ENCODE data around the gene FAT4.

The FAT4 gene, protein sequence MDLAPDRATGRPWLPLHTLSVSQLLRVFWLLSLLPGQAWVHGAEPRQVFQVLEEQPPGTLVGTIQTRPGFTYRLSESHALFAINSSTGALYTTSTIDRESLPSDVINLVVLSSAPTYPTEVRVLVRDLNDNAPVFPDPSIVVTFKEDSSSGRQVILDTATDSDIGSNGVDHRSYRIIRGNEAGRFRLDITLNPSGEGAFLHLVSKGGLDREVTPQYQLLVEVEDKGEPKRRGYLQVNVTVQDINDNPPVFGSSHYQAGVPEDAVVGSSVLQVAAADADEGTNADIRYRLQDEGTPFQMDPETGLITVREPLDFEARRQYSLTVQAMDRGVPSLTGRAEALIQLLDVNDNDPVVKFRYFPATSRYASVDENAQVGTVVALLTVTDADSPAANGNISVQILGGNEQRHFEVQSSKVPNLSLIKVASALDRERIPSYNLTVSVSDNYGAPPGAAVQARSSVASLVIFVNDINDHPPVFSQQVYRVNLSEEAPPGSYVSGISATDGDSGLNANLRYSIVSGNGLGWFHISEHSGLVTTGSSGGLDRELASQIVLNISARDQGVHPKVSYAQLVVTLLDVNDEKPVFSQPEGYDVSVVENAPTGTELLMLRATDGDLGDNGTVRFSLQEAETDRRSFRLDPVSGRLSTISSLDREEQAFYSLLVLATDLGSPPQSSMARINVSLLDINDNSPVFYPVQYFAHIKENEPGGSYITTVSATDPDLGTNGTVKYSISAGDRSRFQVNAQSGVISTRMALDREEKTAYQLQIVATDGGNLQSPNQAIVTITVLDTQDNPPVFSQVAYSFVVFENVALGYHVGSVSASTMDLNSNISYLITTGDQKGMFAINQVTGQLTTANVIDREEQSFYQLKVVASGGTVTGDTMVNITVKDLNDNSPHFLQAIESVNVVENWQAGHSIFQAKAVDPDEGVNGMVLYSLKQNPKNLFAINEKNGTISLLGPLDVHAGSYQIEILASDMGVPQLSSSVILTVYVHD (N-terminal part only)

DNA sequence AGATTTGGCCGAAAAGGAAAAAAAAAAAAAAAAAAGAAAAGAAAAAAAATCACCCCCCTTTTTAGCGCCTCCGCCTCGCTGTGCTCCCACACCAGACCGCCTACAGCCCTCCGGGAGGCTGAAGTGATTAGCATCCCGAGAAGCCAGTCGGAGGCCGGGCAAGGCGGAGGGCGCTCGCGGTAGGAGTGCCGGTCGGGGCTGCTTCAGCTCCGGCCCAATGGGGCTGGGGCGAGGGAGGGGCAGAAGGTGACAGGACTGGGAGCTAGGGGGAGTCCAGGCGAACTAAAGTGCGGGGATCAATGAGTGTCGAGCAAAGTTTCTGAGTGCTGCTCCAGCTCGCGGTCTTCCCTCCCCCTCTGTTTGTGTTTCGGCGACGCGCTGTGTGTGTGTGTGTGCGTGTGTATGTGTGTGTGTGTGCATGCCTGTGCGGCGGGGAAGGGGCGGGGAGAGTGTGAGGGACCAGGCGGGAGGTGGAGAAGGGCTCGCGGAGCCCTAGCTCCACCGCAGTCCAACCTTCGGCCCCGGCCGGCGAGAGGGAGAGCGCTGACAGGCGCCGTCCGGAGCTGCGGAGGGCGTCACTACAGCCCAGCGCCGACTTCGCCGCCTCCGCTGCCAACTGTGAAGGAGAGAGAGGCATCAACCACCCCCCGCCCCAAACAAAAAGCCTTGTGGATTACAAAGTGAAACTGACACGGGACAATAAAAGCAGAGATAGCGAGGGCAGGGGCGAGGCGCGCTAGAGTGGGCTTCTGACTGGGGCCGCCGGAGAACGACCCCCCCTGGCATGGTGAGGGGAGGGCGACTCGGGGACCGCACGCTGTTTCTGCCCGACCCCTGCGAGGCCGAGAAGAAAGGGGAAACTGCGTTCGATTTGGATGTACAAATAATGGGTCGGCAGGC lies at the start of gene FAT4:
Gene FAT4 (plus strand): TSS at position 280 of the 900 bp plus-strand sequence. CDS start 1,457 bp downstream, outside the sequence.
- DNase-seq, result peak; percentile 10 to 20

GRCh38 chr4:125265846-125266245 lies 48.9 kb upstream of the FAT4 start:
- no peak for DNase-seq

DNA sequence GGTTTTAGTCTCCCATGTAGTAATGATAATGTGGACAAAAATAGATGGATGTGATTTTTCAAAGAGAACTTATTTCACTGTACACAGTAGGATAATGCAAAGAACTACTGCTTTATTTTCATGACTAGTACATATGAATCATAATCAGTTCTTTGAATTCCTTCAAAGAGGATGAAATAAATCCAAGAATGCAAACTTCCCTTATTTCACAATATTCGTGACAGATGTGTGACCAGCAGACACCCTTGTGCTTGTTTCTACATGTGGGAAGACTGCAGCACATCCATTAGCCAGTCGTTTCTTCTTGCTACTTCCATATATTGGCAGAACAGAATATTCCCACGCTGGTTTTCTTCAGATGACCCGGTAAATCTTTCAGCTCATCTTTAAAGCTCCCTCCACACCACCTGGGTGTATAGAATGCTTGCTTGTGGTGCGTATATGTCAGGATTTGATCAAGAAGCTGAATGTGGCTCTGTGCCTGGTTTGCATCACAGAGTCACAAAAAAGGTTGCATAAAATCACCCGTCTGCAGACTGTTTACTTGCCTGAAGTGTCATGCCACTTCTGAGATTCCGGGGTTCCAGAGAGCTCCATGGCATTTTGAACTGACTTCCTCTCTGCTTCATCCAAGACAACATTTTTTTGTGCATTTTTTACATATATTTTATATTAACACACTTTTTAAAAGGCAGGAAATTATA lies 47.7 kb upstream of the FAT4 start:
- DNase-seq, result no peak

DNA sequence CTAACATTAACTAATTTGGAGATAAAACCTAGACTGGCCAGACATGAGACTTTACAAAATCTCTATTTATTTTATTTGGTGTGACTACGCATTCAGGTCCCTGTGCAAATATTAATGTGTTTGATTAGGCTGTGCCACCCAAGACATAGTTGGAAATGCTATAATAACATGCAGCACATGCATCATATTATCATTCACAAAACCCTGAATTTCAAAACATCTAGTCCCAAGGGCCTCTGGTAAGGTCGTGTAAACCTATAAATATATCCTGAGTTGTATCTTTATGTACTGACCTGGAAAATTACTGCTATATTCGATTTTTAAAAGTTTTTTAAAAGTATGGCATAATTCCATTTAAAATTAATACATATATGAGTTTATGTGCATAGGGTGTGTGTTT lies 47.1 kb upstream of the FAT4 start:
- no peak for DNase-seq

DNA sequence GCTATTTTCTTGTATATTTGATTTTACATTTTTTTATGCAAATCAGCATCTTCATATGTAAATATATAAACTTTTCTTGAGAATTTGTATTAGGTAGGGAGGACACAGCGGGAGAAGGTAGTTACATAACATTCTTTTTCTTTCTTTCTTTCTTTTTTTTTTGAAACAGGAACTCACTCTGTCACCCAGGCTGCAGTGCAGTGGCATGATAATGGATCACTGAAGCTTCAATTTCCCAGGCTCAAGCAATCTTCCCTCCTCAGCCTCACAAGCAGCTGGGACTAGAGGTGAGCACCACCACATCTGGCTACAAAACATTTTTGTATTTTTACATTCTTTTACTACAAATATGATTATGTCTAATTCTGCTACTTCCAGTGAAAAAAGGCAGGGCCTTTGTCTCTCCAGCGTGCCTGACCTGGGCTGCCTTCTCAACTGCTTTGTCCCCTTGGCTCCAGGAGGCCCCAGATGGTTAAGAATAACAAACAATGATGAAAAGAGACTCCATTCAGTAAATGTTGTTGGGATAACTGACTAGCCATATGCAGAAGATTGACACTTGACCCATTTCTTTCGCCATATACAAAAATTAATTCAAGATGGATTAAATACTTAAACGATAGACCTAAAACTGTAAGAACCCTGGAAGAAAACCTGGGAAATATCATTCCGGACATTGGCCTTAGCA lies 46.5 kb upstream of the FAT4 start:
- DNase-seq, result no peak

GRCh38 chr4:125276811-125277210 lies 37.9 kb upstream of the FAT4 start:
- DNase-seq, result no peak

DNA sequence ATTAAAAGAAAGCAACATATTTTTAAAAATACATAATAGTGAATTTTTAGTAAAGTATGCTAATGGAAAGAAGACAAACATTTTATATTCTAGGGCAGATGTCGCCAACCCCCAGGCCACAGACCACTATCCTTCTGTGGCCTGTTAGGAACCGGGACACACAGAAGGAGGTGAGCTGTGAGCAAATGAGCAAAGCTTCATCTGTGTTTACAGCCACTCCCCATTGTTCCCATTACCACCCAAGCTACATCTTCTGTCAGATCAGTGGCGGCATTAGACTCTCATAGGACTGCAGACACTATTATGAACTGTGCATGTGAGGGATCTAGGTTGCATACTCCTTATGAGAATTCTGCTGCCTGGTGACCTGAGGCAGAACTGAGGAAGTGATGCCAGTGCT lies 37.0 kb upstream of the FAT4 start:
- DNase-seq, result no peak

- DNase-seq, result no peak
Measured at GRCh38 chr4:125280892-125281403, 33.8 kb upstream of the FAT4 start.

- no peak for DNase-seq
Measured at GRCh38 chr4:125283707-125284279, 31.0 kb upstream of the FAT4 start.

GRCh38 chr4:125297116-125297515 lies 17.6 kb upstream of the FAT4 start:
- no peak for DNase-seq

DNA sequence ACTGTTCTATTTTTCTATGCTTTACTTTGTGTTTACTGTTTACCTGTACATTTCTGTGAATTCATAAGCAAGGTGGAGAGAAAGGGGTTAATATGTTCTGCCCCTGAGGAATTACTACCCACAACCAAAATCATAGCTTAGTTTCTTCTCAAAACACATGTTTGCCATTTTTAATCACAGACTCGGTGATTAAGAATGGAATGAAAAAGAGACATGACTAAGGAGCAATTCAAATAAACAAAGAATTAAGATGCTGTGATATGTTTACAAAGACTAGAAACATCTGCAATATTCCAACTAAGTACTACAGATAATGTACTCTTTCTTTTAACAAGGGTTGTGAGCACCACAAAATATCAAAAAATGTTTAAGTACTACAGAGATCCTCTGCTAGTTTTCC lies 11.7 kb upstream of the FAT4 start:
- DNase-seq, result no peak

DNA sequence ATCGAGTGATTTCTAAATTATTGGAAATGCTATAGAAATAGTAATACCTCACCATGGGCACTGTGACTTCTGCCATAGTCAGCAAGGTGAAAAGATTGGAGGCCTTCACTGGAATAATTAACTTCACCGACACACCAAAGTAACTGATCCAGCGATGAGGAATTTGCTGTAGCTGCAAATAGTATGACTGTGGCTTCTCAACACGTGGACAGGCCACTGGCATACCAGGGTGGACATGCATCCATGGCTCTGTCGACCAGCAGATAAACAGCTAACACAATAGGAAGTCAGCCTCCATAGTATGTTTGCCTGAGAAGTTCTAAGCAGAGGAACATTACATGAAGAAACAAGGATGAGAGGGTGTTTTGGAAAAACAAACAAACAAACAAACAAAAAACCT lies 10.9 kb upstream of the FAT4 start:
- DNase-seq, result no peak

- DNase-seq, result no peak
Measured at GRCh38 chr4:125306112-125306511, 8.6 kb upstream of the FAT4 start.

DNA sequence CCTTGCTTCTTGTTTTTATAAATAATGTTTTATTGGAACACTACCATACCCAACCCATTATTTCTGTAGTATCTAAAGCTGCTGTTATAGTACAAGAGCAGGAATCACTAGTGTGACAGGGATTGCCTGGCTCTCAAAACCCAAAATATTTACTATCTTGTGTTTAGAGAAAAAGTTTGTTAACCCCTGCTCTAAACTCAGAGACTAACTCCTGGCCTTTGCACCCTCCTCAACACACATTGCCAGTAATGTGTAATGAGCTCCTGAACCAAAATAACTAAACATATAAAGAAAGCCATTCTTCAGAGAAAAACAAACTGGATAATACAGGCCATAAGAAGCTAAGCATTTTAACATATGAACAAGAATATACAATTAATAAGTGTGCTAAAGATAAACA lies 8.2 kb upstream of the FAT4 start:
- no peak for DNase-seq

DNA sequence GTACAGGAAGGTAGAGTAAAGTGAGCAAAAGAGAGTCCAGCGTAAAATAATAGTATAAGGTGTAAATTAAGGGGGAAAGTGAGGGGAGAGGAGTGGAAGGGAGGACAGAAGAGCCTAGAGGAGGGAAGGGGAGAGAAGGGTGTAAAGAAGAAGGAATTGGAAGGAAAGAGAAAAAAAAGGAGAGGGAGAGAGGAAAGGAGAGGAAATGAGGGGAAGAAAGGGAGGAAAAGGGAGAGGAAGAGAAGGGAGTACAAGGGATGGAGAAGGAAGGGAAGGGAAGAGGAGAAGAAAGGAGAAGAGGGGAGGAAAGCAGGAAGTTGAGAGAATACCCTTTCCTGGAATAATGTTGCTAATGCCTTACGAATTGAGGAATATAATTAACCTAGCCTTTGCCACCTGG lies 3.3 kb upstream of the FAT4 start:
- no peak for DNase-seq

DNA sequence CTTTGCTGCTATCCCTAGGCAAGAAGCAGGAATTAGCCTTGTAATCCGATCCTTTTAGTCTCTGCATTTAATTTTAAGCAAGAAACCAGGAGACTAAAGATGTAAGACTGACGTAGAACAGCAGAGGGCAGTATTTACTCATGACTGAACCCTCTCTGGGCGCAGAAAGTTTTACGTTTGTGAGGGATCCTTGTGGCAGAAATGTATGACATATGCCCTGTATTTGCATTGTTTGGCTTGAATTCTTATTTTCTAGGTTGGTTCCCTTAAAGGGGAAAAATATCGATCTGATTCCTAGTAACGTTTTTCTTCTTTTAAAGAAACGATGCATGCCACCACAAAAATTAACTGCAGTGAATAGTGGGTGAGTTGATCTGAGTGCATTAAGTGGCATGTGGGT lies 1.3 kb upstream of the FAT4 start:
- DNase-seq, result no peak

- DNase-seq, result no peak
Measured at GRCh38 chr4:125313989-125314667, 627 bp upstream of the FAT4 start.

DNA sequence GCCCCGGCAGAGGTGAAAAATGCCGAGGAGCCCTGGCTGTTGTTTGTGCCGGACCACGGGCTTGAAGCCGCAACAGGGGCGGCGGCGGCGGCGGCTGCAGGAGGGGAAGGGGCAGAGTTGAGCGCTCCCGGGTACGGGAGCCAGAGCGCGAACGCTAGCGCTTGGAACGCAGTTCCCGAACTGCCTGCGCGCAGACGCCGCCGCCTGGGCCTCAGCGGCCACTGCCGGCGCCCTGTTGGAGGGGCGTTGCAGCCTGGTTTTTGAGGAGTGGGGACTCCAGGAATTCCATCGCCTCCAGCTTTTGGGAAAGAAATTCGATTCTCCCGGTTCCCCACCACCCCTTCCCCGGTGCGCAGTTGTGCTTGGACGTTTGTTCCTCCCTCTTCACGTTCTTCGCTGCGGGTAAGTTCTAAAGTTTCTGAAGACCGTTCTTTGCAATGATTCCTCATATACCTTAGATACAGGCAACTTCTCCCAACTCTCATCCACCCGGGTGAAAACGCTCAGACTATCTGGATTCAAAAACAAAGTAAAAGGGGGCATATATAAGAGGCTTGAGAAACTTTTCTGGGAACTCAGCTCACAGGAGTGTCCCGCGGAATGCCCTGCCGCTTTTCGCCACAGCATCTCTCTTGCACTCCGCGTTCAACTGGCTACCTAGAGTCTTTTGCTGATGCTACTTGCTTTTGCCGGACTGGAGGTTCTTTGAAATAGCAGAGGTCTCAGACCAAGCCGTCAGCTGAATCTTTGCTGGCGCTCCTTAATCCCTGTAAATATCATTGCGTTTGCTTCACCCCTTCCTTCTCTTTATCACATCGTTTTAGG lies 1.0 kb downstream of the FAT4 start:
- peak in 1 of 2 experiments; percentile 1 for DNase-seq

- DNase-seq, result peak in 1 of 2 experiments; percentile 1
Measured at GRCh38 chr4:125316401-125316790, 1.6 kb downstream of the FAT4 start.

Measured in stimulated activated CD4-positive, alpha-beta T cell treated with anti-CD3 and anti-CD28 coated beads, Interleukin-4, amount 100 ng/mL, for 4 hours (primary cell).